Measurements from ENCODE around the gene PTPRM.

PTPRM gene

DNA sequence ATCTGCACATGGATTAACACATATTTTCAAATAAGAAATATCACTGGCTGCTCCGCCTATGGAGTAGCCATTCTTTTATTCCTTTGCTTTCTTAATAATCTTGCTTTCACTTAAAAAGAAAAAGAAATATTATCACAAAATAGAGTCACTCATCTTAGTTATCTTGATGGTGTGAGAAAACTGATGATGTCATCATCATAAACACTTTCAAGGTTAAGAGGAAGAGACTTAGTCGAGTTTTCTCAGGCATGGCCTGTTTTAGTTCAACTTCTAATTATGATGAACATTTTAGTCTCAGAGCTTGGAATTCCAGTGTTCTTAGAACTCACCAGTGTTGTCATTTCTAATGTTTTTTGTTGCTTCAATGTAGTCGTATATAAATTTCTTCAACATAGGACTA, 506.1 kb downstream of the PTPRM start:
- no peak for DNase-seq

DNA sequence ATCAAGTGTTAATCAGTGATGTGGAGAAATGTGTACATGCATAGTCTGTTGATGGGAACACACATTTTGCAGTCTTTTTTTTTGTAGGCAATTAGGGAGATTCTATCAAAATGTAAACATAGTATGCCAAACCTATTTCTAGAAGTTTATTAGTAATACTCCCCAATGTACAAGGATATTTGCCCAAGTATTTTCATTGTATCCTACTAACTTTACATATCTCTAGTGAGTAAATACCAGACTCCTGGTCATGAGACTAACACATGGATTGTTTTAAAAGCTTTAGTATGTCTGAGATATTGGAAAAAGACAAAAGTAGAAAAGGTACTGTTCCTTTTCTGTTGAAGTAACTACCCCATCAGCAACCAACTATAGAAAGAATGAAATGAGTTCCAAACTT, 513.0 kb downstream of the PTPRM start:
- DNase-seq, result no peak

DNA sequence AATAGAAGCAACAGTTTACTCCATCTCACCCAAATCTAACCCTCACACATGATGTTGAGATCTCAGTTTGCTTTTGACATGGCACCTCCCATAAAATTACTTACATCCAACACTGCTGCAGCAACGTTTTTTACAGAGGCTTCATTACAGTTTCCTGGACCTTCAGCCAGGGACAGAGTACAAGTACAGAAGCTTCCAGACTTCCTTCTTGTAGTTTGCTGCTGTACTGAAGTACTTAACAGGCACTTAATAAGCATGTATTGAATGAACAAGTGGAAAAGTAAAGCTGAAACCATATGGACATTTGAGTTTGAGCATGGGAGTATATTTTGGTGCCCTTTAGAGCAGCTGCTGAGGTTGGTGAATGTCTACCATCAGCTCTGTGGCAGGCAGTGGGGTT, 514.2 kb downstream of the PTPRM start:
- DNase-seq, result no peak

DNA sequence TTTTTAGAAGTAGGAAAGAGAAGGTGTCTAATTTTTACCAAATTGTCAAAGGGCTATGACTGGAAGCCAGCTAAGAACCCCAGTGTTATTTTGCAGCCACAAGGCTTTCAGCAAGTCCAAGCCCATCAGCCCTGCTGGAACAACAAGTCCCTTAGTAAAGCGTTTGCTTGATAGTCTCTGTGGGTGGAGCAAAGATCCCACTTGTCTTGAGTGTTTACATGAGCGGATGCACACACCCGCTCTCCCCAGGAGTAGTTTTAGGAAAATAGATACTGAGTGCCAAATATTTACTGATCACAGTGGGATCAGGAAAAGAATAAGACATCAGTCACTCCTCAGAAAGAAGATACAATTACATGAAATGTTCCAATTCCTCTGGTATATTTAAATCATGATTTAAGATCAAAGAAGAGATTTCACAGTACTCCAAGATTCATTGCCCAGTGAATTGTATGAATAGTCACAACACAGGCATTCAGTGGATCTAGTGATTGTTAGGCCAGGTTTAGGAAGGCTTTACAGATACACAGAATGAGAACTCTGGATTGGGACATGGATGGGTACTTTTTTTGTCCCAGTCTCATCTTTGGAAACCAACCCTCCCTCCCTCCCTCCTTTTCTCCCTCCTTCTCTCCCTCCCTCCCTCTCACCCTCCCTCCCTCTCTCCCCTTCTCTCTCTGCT, 514.9 kb downstream of the PTPRM start:
- DNase-seq, result no peak

DNA sequence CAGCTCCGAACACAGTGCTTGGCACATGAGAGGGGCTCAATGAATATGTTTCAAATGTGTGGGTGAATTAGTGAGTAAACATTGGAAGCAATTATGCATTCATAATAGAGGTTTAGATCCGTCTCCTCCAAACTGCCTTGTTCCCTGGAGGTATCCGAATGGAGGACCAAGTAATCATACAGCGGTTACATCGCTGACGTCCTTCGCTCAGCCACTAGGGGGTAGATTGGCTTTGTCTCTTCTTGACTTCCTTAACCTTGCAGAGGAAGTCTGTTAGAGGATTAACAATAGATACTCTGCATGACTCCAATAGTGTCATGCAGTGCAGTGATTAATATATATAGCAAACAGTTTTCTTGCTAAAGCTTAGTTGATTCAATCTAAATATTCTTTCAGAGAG, 517.0 kb downstream of the PTPRM start:
- DNase-seq, result no peak

DNA sequence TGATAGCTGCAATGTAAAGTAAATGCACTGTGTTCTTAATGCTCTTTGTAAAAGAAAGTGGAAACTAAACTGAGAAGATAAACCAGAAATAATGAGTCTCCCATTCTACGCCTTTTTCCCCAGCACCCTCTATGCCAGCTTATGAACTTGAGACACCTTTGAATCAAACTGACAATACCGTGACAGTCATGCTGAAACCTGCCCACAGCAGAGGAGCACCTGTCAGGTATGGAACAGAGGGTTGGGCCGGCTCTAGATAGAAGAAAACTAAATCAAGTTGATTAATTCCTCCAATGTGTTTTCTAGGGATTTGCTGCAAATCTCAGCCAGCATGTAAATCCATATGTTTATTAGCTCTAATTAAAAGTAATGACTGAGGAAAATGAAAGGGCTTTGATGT, 521.5 kb downstream of the PTPRM start:
- no peak for DNase-seq

DNA sequence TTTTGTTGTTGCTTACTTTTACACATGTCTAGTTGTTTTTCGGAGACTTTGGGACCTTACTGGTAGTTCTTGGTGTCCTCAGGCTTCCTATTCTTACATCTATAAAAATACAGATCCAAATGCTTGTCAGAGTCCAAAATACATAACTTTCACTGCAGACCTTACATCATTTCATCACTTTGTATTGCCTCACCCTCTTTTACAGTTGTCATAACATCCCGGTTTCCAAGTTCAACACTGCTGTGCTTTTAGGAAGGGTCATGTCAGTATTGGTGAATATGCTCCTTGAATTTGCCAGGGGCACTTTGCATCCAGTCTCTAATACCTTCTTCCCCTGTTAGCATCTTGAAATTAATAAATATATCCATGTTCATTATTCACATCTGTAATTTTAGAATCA, 523.9 kb downstream of the PTPRM start:
- no peak for DNase-seq

DNA sequence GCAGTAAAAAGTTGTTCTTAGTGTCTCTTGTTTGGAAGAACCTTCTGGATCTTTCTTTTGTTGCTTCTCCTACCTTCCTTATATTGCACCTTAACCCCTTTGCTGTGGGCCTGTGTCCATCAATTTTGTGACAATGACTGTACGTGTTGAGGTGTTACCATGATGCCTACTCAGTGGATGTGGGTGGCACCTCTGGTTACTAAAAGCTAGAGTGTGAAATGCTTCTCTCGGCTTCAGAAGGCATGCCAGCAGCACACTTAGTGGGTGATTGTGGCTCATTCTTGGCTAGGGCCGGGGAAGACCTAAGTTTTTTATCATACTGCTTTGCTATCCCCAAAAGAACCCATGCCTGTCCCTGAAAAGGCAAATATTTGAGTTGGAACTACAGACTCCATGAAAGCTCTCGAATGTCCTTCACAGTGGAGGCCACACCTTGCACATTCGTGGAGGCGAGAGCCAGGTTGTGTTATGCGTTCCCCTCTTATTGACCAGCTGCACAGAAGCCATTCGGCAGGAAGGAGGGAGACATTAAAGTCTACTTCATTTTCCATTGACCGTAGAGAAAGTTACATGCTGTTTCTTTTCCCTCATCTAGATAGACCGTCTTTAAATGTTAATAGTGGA, 528.9 kb downstream of the PTPRM start:
- DNase-seq, result no peak

DNA sequence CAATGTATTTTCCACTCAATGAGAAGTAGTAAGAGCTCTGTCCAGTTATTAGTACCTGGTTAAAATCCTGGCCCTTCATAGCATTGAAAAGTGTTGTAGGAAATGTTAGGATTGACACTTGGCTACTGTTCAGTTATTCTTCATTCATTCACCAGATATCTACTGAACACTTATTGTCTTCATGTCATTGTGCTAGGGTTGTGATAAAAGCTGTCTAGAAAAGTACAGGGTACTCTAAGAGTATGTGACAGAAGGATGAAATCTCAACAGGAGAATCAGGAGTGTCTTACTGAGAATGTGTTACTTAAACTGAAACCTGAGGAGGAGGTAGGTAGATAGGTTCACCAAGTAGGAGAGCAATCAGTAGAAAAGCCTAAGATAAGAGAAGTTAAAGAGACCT, 530.3 kb downstream of the PTPRM start:
- DNase-seq, result no peak

DNA sequence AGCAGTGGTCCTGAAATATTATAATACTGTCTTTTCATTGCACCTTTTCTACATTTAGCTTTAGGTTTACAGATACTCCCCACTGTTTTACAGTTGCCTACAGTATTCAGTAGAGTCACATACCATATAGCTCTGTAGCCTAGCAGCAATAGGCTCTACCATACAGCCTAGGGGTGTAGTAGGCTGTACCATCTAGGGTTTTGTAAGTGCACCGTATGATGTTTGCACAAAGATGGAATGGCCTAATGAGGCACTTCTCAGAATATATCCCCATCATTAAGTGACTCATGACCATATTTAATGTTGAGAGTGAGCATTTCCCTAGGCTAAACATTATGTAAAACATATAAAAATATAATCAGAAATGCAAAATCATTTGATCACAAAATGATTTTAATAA, 530.8 kb downstream of the PTPRM start:
- DNase-seq, result no peak

DNA sequence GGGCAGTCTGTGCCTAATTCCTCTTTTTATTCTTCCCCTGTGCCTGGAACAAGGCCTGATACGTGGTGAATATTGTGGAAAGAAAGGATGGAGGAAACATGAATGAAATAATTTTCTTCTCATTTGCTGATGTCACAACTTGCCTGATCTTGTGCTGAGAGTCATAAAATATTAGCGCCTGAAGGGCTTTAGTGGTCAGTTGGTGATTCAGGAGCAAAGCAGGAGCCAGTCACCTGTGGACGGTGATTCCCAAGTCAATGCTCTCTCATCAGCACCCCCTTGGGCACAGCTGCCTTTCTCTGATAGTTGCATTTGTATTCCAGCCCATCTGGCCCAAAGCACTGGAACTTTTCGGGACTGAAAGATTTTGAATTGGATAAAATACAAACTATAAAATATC, 539.5 kb downstream of the PTPRM start:
- no peak for DNase-seq

DNA sequence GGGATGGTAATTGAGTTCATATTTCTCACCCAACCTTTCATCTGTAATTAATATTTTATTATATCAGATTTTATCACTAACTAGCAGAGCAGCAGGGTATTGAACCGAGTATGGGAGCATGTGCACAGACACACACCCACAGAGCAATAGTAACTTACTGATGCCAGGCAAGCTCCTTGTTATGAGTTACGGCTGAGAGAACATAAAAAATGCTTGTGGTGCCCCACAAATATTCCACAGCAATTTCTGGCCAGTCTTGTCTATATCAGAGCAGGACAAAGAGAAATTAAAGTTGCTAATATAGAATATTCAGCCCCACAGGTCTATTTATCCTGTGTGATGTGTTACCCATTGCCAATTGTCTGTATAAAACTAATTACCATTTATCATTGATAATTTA, 540.3 kb downstream of the PTPRM start:
- no peak for DNase-seq

DNA sequence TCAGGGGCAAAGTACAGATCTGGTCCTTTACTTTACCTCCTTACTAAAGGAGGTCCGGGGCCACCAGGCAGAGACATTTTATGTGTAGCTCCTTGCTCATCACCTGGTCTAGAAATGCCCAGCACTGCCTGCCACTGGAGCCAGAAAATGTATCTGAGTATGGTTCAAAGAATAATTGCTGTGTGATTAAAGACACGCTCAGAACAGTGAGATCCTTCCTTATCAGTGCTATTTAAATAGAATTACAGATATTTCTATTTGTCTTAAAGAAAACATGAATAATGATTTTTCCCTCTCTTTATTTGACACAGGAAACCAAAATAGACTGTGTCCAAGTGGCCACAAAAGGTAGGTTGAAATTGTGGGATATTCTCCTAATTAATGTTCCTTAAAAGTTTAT, 547.4 kb downstream of the PTPRM start:
- DNase-seq, result no peak

DNA sequence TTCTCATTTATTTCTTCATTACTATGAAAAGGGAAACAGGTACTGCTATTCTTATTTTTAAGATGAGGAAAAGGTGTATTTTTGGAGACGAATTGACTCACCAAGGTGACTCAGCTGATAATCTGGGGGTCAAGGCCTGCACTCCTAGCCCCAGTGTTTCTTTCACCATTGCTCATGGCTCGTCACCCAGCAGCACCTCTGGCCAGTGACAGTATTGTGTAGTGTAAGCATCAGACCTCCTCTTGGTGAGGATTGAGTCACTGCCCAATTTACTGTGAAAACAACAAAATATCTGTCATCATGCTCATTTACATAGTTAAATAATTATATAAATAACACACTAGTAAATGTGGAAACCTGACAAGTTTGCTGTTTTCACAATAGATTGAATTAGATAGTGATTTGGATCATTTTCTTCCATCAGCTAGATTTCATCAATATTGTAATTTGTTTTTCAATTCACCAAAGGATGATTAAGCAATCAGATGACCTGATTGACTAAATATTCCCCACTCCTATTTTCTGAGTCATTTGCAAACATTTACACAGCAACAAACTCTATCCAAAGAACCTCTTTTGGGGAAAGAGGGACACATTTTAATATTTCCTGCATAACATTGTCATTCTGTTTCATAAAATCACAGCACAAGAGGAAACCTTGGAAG, 549.4 kb downstream of the PTPRM start:
- DNase-seq, result no peak

DNA sequence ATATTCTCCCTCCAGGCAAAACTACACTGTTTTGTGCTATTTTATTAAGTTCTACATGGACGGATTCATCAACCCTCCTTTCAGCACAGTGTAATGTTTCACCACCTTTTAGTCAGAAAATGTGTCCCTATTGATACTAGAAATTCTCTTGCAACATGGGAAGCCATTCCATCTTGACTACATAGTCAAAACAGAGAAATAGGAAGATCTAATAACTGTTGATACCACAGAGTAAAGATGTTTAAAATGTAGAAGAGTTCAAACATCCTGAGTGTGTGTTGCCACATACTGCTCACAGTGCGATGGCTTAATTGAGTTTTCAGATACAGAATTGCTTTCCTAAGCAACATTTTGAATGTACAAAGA, 549.9 kb downstream of the PTPRM start:
- DNase-seq, result no peak

DNA sequence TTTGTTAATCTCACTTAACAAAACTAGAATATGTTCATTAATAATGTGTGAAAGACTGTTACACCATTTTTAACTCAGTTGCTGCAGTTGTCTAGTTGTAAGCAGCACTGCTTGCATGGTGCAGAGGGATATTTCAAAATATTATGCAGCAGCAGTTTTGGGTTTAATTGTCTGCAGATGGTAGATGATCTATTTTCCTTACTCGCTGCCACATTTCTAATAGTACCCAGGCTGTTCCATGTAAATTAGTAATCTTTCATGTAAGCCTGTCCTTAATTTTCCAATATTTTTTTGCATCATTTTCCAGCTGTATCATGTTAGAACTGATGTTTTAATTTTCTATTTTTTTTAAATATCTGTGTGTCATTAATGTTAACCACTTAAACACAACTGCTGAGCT, 554.0 kb downstream of the PTPRM start:
- no peak for DNase-seq

DNA sequence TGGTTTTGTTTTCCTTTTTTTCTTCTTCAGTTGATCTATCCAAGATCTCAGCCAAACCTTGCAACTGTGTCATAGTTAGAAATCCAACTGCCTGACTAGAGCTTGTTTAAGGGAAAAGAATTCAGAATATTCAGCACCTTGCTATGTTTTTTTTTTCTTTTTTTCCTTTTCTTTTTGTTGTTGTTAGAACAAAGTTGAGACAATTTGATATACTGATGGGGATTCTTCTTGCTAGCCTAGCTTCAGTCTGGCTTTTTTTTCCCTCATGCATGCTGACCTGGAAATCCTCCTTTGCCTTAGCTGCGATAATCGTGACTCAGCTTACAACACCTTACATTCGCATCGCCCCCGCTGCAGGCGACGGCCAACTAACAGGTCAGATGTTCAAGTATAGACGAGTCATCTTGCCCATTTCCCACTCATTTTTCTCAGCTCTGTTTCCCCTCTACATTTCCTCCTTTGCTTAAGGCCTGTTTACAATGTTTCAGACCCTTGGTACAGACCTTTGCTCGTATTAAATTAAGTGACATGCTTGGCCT, 554.9 kb downstream of the PTPRM start:
- no peak for DNase-seq

DNA sequence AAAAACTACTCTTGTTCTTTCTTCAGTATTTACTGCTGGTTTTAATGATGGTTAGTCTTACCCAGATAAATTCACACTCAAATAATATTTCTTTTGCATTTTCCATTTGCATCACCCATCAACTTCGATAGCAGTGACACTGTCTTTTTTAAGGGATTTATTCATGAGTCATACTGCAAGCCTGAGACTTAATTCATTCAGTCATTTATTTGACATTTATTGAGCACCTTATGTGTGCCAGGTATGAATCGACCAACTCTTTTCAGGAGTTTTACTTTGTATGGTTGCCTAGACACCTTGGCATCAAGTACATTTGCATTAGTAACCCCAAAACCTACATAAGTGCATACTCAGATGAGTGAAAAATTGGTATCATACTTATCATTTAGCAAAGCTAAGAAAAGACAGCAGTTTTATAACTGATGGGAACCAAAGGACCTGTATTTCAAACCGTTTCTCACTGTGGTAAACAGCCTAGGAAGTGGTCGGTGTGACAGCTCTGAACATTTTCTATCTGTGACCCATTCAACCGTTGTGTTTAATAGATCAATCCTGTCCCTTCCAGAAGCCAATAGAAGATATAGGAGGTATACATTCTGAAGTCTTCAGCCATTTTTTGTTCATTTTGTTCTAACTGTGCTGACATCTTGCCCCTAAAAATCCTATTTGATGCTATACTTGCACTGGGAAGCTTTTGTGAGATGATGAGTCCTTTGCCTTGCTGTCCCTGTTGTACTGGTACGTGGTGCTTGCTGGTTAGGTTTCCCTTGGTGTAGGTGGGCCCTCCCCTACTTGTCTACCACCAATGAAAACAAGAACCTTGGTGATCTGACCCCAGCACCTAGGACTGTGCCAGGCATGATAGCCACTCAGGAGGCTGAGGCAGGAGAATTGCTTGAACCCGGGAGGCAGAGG, 557.4 kb downstream of the PTPRM start:
- no peak for DNase-seq

DNA sequence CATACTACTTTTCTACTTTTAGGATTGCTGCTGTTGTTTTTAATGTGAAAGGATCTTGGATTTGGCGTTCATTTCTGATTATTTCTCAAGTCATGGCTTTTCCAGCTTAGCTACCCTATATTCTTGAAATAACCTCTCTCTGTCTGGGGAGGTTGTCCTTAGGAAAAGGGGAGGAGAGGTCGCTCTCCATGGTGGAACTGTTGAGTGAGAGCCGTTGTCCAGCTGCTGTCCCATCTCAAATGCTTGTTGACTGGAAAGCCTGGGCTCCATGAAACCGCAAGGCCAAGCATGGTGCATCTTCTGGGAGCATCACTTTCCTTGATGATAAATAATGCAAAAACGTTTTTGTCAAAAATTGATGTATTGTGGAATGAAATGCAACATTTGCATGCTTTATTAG, 563.0 kb downstream of the PTPRM start:
- DNase-seq, result no peak

DNA sequence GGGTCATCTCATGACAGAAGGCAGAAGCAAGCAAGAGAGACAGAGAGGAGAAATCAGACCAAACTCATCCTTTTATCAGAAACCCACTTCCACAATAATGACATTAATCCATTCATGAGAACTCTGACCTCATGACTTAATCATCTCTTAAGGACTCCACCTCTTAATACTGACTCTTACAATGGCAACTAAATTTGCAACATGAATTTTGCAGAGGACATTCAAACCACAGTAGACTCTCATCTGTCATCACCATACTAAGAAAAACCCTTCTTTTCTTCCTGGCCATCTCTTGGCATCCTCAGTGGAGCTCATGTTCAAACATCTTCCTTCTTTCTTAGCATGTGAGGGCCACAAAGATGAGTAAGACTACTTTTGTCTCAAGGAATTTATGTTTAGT, 565.9 kb downstream of the PTPRM start:
- DNase-seq, result no peak

DNA sequence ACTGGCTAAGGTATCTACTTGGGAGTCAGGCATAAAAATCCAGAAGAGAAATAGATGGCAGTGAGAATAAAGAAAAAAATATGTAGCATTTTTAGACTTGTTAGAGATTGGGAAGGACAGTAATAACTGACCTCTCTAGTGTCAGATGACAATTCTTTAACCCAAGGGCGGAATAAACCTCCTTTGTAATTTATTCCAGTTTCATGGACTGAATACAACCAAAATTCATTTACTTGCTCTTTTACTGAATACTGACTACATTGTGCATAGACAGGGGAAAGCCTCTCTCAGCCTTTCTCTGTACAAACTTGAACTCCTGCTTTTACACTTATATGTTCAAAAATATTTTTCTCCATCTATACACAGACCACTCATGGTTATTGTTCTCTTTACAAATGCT, 566.8 kb downstream of the PTPRM start:
- no peak for DNase-seq

DNA sequence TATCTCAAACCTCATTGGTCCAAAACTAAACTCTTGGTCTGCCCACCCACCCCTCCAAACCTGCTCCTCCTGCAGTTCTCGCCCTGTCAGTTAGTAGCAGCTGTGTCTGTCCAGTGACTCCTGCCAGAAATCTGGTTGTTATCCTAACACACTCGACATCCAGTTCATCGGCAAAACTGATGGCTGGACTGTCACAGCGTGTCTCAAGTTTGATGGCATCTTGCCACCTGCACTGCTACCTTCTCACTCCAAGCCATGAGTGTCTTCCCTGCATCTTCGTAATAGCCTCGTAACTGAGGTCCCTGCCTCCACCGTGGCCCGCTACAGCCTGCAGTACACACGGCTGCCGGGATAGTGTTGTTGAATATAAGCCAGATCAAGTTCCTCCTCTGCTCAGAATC, 572.0 kb downstream of the PTPRM start:
- no peak for DNase-seq

DNA sequence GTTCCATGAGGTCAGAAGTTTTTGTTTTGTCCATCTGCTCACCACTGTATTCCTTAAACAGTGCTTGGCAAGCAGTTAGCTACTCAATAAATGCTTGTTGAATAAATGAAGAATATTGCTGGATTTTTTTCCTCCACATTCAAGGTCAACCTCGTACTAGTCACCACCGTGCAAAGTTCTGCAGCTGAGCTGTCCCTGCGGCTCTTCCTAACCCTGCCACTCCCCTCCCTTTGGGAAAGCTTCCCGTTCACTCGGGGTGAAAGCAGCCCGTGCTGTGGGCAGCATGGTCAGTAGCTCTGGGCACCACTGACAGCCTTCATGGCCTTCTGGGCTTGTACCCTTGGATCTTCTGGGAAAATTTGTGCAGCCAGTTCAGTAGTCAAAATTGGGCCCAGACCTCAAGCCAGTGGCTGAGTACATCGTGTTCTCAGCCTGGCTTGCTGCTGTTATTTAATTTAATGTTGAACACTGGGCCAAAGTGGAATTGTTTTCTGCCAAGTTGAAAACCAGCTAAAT, 572.8 kb downstream of the PTPRM start:
- DNase-seq, result no peak
